ENCODE measurements around the gene ABLIM2. TPM values are rescaled to one million over a fixed set of nuclear protein-coding genes. Genes with fewer than 3 reads are reported as not detected.

Gene ABLIM2
- total and polyA plus RNA-seq, 2 of the 8 experiments (the other 6 are each of a cell fraction or from before 2014, with no cell fraction given): 2.8 to 3.0 TPM

GRCh38 chr4:8114456-8115202 lies 44.0 kb downstream of the ABLIM2 start (continued):
- TF ChIP-seq, protein P1, sequence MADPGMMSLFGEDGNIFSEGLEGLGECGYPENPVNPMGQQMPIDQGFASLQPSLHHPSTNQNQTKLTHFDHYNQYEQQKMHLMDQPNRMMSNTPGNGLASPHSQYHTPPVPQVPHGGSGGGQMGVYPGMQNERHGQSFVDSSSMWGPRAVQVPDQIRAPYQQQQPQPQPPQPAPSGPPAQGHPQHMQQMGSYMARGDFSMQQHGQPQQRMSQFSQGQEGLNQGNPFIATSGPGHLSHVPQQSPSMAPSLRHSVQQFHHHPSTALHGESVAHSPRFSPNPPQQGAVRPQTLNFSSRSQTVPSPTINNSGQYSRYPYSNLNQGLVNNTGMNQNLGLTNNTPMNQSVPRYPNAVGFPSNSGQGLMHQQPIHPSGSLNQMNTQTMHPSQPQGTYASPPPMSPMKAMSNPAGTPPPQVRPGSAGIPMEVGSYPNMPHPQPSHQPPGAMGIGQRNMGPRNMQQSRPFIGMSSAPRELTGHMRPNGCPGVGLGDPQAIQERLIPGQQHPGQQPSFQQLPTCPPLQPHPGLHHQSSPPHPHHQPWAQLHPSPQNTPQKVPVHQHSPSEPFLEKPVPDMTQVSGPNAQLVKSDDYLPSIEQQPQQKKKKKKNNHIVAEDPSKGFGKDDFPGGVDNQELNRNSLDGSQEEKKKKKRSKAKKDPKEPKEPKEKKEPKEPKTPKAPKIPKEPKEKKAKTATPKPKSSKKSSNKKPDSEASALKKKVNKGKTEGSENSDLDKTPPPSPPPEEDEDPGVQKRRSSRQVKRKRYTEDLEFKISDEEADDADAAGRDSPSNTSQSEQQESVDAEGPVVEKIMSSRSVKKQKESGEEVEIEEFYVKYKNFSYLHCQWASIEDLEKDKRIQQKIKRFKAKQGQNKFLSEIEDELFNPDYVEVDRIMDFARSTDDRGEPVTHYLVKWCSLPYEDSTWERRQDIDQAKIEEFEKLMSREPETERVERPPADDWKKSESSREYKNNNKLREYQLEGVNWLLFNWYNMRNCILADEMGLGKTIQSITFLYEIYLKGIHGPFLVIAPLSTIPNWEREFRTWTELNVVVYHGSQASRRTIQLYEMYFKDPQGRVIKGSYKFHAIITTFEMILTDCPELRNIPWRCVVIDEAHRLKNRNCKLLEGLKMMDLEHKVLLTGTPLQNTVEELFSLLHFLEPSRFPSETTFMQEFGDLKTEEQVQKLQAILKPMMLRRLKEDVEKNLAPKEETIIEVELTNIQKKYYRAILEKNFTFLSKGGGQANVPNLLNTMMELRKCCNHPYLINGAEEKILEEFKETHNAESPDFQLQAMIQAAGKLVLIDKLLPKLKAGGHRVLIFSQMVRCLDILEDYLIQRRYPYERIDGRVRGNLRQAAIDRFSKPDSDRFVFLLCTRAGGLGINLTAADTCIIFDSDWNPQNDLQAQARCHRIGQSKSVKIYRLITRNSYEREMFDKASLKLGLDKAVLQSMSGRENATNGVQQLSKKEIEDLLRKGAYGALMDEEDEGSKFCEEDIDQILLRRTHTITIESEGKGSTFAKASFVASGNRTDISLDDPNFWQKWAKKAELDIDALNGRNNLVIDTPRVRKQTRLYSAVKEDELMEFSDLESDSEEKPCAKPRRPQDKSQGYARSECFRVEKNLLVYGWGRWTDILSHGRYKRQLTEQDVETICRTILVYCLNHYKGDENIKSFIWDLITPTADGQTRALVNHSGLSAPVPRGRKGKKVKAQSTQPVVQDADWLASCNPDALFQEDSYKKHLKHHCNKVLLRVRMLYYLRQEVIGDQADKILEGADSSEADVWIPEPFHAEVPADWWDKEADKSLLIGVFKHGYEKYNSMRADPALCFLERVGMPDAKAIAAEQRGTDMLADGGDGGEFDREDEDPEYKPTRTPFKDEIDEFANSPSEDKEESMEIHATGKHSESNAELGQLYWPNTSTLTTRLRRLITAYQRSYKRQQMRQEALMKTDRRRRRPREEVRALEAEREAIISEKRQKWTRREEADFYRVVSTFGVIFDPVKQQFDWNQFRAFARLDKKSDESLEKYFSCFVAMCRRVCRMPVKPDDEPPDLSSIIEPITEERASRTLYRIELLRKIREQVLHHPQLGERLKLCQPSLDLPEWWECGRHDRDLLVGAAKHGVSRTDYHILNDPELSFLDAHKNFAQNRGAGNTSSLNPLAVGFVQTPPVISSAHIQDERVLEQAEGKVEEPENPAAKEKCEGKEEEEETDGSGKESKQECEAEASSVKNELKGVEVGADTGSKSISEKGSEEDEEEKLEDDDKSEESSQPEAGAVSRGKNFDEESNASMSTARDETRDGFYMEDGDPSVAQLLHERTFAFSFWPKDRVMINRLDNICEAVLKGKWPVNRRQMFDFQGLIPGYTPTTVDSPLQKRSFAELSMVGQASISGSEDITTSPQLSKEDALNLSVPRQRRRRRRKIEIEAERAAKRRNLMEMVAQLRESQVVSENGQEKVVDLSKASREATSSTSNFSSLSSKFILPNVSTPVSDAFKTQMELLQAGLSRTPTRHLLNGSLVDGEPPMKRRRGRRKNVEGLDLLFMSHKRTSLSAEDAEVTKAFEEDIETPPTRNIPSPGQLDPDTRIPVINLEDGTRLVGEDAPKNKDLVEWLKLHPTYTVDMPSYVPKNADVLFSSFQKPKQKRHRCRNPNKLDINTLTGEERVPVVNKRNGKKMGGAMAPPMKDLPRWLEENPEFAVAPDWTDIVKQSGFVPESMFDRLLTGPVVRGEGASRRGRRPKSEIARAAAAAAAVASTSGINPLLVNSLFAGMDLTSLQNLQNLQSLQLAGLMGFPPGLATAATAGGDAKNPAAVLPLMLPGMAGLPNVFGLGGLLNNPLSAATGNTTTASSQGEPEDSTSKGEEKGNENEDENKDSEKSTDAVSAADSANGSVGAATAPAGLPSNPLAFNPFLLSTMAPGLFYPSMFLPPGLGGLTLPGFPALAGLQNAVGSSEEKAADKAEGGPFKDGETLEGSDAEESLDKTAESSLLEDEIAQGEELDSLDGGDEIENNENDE (IDR thresholded peaks at IDR 0.05; ENCODE audit: insufficient replicate concordance, low read length): no peak

All from H1 (cell line).